Peyer's patch (tissue), 4 donors: ENCODE results near the gene FAM114A2. TPM values are rescaled to one million over a fixed set of nuclear protein-coding genes. Genes with fewer than 3 reads are reported as not detected.

Experiments
- DNase-seq, 3 donors: peaks; one replicate each; pipeline ENCODE4 v3.0.0-alpha.2; 2017 to 2019
- H3K27ac ChIP-seq, 4 donors: fragments of 200-600 bp; sonication (generic); one replicate each; pipeline ENCODE4 v1.5.1; 2016 to 2019
- H3K27me3 ChIP-seq, 2 donors: fragments of 200-600 bp; sonication (generic); one replicate each; pipeline ENCODE4 v1.5.1; 2019
- H3K36me3 ChIP-seq, 3 donors: fragments of 200-600 bp; sonication (generic); one replicate each; pipeline ENCODE4 v1.5.1; 2016 to 2019
- H3K4me1 ChIP-seq, 4 donors: fragments of 200-600 bp; sonication (generic); one replicate each; pipeline ENCODE4 v1.5.1; 2016 to 2019
- H3K4me3 ChIP-seq, 4 donors: fragments of 200-600 bp; sonication (generic); 1 replicate in 3 of 4; 2 replicates in 1 of 4; pipeline ENCODE4 v1.5.1; 2016 to 2019; ENCODE audit warnings: mild to moderate bottlenecking in 1 of 4
- H3K9me3 ChIP-seq, 4 donors: fragments of 200-600 bp; sonication (generic); one replicate each; pipeline ENCODE4 v1.5.1; 2016 to 2019; ENCODE audit warnings: mild to moderate bottlenecking in 1 of 4
- CTCF ChIP-seq, 6 experiments: fragments of 450-650 bp in 4 of 6; fragments of 200-600 bp in 2 of 6; sonication (generic) in 1 of 6; IDR thresholded peaks; one replicate each; pipeline ENCODE4 v1.5.1; 2017 to 2019; ENCODE audit warnings: antibody characterized with exemption in 6 of 6, mild to moderate bottlenecking in 3 of 6, moderate library complexity in 1 of 6
- POLR2A ChIP-seq, 2 donors: fragments of 450-650 bp; IDR thresholded peaks; one replicate each; pipeline ENCODE4 v1.5.1; 2017; ENCODE audit warnings: antibody characterized with exemption in 2 of 2, mild to moderate bottlenecking in 2 of 2, moderate library complexity in 2 of 2
- total RNA-seq, 4 donors: library from RNA; depleted of rRNA; stranded (reverse); fragments of >200 nt; gene quantifications; one replicate each; pipeline ENCODE4 v1.1.0, GENCODE V29; 2016

Gene FAM114A2
- total RNA-seq, 4 donors from 2014 or later = 10.2 to 39.3 (median 16.3) TPM

DNA sequence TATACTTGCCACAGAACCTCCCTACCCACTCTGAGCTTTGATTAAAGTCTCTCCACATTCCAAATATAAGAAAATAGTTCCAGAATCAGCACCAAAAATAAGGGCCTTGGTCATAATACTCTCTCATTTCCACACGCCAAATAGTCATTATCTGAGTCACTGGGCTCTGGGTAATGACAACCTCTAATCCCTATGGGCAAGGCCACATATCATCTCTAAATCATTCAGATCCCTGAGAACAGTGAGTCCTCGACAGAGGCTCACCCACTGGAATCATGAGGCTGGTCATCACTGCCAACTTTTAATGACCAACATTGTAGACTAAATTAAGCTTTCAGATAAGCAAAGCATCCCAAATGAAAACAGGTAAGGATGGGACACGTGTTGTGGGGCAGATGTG, 28.1 kb downstream of the FAM114A2 start:
- H3K4me1 ChIP-seq = no peaks in the 10 kb centered on the region
- H3K9me3 ChIP-seq = no peaks in the 10 kb centered on the region
- no peak overlapping the region for H3K4me3 ChIP-seq
- peaks cover 0 to 23% (median 0%) of the 10 kb centered on the region in 3 donors for H3K36me3 ChIP-seq
- H3K27me3 ChIP-seq = no peaks in the 10 kb centered on the region
- no peak for DNase-seq
- TF ChIP-seq CTCF (IDR thresholded peaks at IDR 0.05) = no peak
- TF ChIP-seq POLR2A (IDR thresholded peaks at IDR 0.05) = no peak
- no peak overlapping the region for H3K27ac ChIP-seq

- Histone ChIP-seq H3K4me3 (no peak overlapping the region), H3K27me3 (no peaks in the 10 kb centered on the region), H3K9me3 (no peaks in the 10 kb centered on the region), H3K27ac (no peak overlapping the region), H3K4me1 (no peaks in the 10 kb centered on the region), H3K36me3 (peaks cover 0 to 12% (median 0%) of the 10 kb centered on the region in 3 donors)
- TF ChIP-seq POLR2A (IDR thresholded peaks at IDR 0.05) (no peak), CTCF (IDR thresholded peaks at IDR 0.05) (no peak)
- DNase-seq = no peak
Observed at GRCh38 chr5:154005648-154006047, 33.1 kb downstream of the FAM114A2 start.

- no peaks in the 10 kb centered on the region for H3K4me1 ChIP-seq
- no peak overlapping the region for H3K4me3 ChIP-seq
- no peaks in the 10 kb centered on the region for H3K9me3 ChIP-seq
- peaks cover 0 to 10% (median 0%) of the 10 kb centered on the region in 3 donors for H3K36me3 ChIP-seq
- H3K27me3 ChIP-seq = no peaks in the 10 kb centered on the region
- TF ChIP-seq POLR2A (IDR thresholded peaks at IDR 0.05) (no peak), CTCF (IDR thresholded peaks at IDR 0.05) (no peak)
- H3K27ac ChIP-seq = peak overlapping the region in 2 of 4 donors; percentile 38 to 52
- no peak for DNase-seq
Observed at GRCh38 chr5:154002511-154003020, 36.1 kb downstream of the FAM114A2 start.

GRCh38 chr5:154002093-154002492, 36.6 kb downstream of the FAM114A2 start:
- H3K36me3 ChIP-seq = peaks cover 0 to 10% (median 0%) of the 10 kb centered on the region in 3 donors
- peak overlapping the region in 2 of 4 donors; percentile 38 to 52 for H3K27ac ChIP-seq
- no peak overlapping the region for H3K4me3 ChIP-seq
- H3K4me1 ChIP-seq = no peaks in the 10 kb centered on the region
- TF ChIP-seq POLR2A (IDR thresholded peaks at IDR 0.05) (no peak), CTCF (IDR thresholded peaks at IDR 0.05) (no peak)
- H3K9me3 ChIP-seq = no peaks in the 10 kb centered on the region
- no peak for DNase-seq
- no peaks in the 10 kb centered on the region for H3K27me3 ChIP-seq

DNA sequence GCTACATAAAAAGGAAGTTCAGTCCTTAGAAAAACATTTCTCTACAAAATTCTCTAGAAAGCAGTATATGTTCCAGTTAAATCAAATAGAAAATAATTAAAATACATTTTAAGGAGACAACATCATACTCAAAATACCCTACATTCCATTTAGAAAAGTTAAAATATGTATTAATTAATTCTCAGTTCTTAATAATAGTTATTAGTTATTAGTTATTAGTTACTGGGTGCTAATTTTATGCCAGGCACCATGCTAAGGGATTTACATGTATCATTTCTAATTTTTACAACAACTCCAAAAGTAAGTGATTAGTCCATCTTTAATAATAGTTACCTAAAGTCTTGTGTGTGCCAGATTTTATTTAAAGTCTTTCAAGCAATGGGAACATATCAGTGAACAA, 38.0 kb downstream of the FAM114A2 start:
- no peak for DNase-seq
- no peaks in the 10 kb centered on the region for H3K4me1 ChIP-seq
- no peak for TF ChIP-seq CTCF (IDR thresholded peaks at IDR 0.05)
- no peak for TF ChIP-seq POLR2A (IDR thresholded peaks at IDR 0.05)
- H3K27me3 ChIP-seq = no peaks in the 10 kb centered on the region
- no peak overlapping the region for H3K4me3 ChIP-seq
- H3K27ac ChIP-seq = no peak overlapping the region
- peaks cover 0 to 17% (median 0%) of the 10 kb centered on the region in 3 donors for H3K36me3 ChIP-seq
- H3K9me3 ChIP-seq = no peaks in the 10 kb centered on the region

DNA sequence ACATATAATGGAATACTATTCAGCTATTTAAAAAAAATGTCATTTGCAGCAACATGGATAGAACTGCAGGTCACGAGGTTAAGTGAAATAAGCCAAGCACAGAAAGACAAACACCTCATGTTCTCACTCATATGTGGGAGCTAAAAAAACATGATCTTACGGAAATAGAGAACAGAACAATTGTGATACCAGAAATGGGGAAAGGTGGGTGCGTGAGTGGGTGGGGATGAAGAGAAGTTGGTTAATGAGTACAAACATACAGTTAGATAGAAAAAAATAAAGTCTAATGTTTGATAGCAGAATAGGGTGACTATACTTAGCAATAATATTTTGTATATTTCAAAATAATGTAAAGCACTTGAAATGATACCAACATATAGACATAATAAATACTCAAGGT, 38.7 kb downstream of the FAM114A2 start:
- H3K9me3 ChIP-seq = no peaks in the 10 kb centered on the region
- TF ChIP-seq CTCF (IDR thresholded peaks at IDR 0.05) = no peak
- TF ChIP-seq POLR2A (IDR thresholded peaks at IDR 0.05) = no peak
- H3K4me1 ChIP-seq = no peaks in the 10 kb centered on the region
- DNase-seq = no peak
- peaks cover 0 to 17% (median 0%) of the 10 kb centered on the region in 3 donors for H3K36me3 ChIP-seq
- H3K27ac ChIP-seq = no peak overlapping the region
- no peaks in the 10 kb centered on the region for H3K27me3 ChIP-seq
- no peak overlapping the region for H3K4me3 ChIP-seq
